ENCODE measurements around the gene LIFR. TPM values are rescaled to one million over a fixed set of nuclear protein-coding genes. Genes with fewer than 3 reads are reported as not detected.

Gene LIFR
- total RNA-seq, 1 donor from 2014 or later, result 21.3 TPM

- no peak for DNase-seq (ENCODE audit: low read depth, low spot score)
- no peak for TF ChIP-seq CTCF (conservative IDR thresholded peaks at IDR 0.05)
- Mint-ChIP-seq H3K9me3 (no peaks in the 10 kb centered on the region), H3K4me1 (peaks cover 17% of the 10 kb centered on the region), H3K27me3 (ENCODE audit: low read depth) (no peaks in the 10 kb centered on the region), H3K4me3 (no peak overlapping the region), H3K36me3 (ENCODE audit: low read depth) (no peaks in the 10 kb centered on the region), H3K27ac (ENCODE audit: unreplicated experiment) (no peak overlapping the region)
Measured at GRCh38 chr5:38438757-38439156, 117.7 kb downstream of the LIFR start.

- Mint-ChIP-seq H3K9me3 (no peaks in the 10 kb centered on the region), H3K27me3 (ENCODE audit: low read depth) (no peaks in the 10 kb centered on the region), H3K4me3 (no peak overlapping the region), H3K4me1 (peaks cover 17% of the 10 kb centered on the region), H3K36me3 (ENCODE audit: low read depth) (no peaks in the 10 kb centered on the region), H3K27ac (ENCODE audit: unreplicated experiment) (no peak overlapping the region)
- no peak for DNase-seq (ENCODE audit: low read depth, low spot score)
- TF ChIP-seq CTCF (conservative IDR thresholded peaks at IDR 0.05), result no peak
Measured at GRCh38 chr5:38434966-38435705, 121.3 kb downstream of the LIFR start.

GRCh38 chr5:38433160-38433861 is 123.1 kb downstream of the LIFR start:
- Mint-ChIP-seq H3K27ac (ENCODE audit: unreplicated experiment) (no peak overlapping the region), H3K4me3 (no peak overlapping the region), H3K4me1 (peaks cover 17% of the 10 kb centered on the region), H3K36me3 (ENCODE audit: low read depth) (no peaks in the 10 kb centered on the region), H3K27me3 (ENCODE audit: low read depth) (no peaks in the 10 kb centered on the region), H3K9me3 (no peaks in the 10 kb centered on the region)
- TF ChIP-seq CTCF (conservative IDR thresholded peaks at IDR 0.05), result no peak
- no peak for DNase-seq (ENCODE audit: low read depth, low spot score)

- no peak for TF ChIP-seq CTCF (conservative IDR thresholded peaks at IDR 0.05)
- Mint-ChIP-seq H3K4me3 (no peak overlapping the region), H3K27ac (ENCODE audit: unreplicated experiment) (no peak overlapping the region), H3K4me1 (peaks cover 13% of the 10 kb centered on the region), H3K9me3 (no peaks in the 10 kb centered on the region), H3K27me3 (ENCODE audit: low read depth) (no peaks in the 10 kb centered on the region), H3K36me3 (ENCODE audit: low read depth) (no peaks in the 10 kb centered on the region)
- DNase-seq (ENCODE audit: low read depth, low spot score), result no peak
Measured at GRCh38 chr5:38431242-38431853, 125.1 kb downstream of the LIFR start.

GRCh38 chr5:38426986-38427950 is 129.2 kb downstream of the LIFR start:
- Mint-ChIP-seq H3K27me3 (ENCODE audit: low read depth) (no peaks in the 10 kb centered on the region), H3K9me3 (no peaks in the 10 kb centered on the region), H3K36me3 (ENCODE audit: low read depth) (no peaks in the 10 kb centered on the region), H3K4me1 (peaks cover 3% of the 10 kb centered on the region), H3K27ac (ENCODE audit: unreplicated experiment) (no peak overlapping the region), H3K4me3 (no peak overlapping the region)
- TF ChIP-seq CTCF (conservative IDR thresholded peaks at IDR 0.05), result no peak
- no peak for DNase-seq (ENCODE audit: low read depth, low spot score)

Measured in neural crest cell (in vitro differentiated cells).